Measurements from ENCODE around the gene ICE2.

Gene ICE2

DNA sequence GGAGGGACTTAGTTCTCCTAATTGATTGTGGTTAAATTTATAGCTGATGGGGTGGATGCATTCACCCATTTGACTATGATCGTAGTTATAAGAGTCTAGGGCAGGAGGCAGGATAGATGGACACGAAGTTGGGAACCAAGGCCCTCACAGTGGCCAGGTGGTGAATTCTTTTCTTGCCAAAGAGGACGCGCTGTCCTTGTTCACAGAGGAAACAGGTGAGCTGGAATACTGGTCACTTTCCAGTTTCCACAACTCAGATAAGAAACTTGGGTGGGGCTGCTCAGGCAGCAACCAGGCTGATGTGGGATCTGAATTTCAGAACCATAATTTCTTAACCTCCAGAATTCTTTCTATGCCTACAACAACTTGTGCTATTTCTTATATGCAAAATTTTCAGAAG is 34.0 kb upstream of the ICE2 start:
- TF ChIP-seq, protein P1, sequence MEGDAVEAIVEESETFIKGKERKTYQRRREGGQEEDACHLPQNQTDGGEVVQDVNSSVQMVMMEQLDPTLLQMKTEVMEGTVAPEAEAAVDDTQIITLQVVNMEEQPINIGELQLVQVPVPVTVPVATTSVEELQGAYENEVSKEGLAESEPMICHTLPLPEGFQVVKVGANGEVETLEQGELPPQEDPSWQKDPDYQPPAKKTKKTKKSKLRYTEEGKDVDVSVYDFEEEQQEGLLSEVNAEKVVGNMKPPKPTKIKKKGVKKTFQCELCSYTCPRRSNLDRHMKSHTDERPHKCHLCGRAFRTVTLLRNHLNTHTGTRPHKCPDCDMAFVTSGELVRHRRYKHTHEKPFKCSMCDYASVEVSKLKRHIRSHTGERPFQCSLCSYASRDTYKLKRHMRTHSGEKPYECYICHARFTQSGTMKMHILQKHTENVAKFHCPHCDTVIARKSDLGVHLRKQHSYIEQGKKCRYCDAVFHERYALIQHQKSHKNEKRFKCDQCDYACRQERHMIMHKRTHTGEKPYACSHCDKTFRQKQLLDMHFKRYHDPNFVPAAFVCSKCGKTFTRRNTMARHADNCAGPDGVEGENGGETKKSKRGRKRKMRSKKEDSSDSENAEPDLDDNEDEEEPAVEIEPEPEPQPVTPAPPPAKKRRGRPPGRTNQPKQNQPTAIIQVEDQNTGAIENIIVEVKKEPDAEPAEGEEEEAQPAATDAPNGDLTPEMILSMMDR (IDR thresholded peaks at IDR 0.05; ENCODE audit: low read length, missing control alignments), result no peak
- no peak for DNase-seq (ENCODE audit: low read depth)
- no peak overlapping the region for H3K4me3 ChIP-seq (replicated peaks; ENCODE audit: low read depth, low read length)

GRCh38 chr15:60511351-60512031 is 32.5 kb upstream of the ICE2 start:
- TF ChIP-seq, protein P1 (IDR thresholded peaks at IDR 0.05; ENCODE audit: low read length, missing control alignments), result no peak
- no peak overlapping the region for H3K4me3 ChIP-seq (replicated peaks; ENCODE audit: low read depth, low read length)
- DNase-seq (ENCODE audit: low read depth), result peak; percentile 9

GRCh38 chr15:60510006-60510405 is 31.1 kb upstream of the ICE2 start:
- H3K4me3 ChIP-seq (replicated peaks; ENCODE audit: low read depth, low read length), result no peak overlapping the region
- DNase-seq (ENCODE audit: low read depth), result no peak
- TF ChIP-seq, protein P1 (IDR thresholded peaks at IDR 0.05; ENCODE audit: low read length, missing control alignments), result no peak

DNA sequence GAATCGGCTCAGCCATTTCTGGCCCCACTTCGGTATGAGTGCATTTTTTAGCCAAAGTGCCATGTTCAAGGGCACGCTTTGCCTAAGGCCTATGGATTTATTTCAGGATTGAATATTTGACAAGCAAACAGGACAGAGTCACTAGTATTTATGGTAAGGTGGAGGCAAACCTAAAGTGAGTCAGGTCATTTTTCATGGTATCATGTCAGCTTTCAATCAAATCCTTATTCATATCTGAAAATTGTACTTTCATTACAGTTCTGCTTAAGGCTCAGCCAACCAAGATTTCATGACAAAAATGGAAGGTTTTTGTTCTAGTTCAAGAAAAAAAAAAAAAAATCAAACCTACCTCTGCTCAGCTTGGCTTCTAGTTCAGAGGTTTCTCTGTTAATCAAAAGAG is 30.5 kb upstream of the ICE2 start:
- TF ChIP-seq, protein P1 (IDR thresholded peaks at IDR 0.05; ENCODE audit: low read length, missing control alignments), result no peak
- DNase-seq (ENCODE audit: low read depth), result no peak
- no peak overlapping the region for H3K4me3 ChIP-seq (replicated peaks; ENCODE audit: low read depth, low read length)

DNA sequence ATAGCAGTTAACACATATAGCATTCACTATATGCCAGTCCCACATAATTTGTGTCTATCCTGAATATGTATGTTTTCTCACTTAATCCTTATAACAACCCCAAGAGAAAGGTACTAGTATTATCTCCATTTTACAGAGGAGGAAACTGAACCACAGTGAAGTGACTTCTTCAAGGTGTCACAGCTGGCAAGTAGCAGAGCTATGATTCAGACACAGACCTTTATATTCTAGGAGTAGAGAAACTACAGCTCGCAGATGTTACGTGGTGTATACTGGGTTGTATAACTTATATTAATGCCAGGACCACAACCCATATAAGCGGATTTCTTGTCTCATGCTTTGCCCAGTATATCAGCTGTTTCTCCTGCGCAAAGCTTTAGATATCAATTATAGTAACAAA is 29.5 kb upstream of the ICE2 start:
- DNase-seq (ENCODE audit: low read depth), result no peak
- H3K4me3 ChIP-seq (replicated peaks; ENCODE audit: low read depth, low read length), result no peak overlapping the region
- TF ChIP-seq, protein P1 (IDR thresholded peaks at IDR 0.05; ENCODE audit: low read length, missing control alignments), result no peak

DNA sequence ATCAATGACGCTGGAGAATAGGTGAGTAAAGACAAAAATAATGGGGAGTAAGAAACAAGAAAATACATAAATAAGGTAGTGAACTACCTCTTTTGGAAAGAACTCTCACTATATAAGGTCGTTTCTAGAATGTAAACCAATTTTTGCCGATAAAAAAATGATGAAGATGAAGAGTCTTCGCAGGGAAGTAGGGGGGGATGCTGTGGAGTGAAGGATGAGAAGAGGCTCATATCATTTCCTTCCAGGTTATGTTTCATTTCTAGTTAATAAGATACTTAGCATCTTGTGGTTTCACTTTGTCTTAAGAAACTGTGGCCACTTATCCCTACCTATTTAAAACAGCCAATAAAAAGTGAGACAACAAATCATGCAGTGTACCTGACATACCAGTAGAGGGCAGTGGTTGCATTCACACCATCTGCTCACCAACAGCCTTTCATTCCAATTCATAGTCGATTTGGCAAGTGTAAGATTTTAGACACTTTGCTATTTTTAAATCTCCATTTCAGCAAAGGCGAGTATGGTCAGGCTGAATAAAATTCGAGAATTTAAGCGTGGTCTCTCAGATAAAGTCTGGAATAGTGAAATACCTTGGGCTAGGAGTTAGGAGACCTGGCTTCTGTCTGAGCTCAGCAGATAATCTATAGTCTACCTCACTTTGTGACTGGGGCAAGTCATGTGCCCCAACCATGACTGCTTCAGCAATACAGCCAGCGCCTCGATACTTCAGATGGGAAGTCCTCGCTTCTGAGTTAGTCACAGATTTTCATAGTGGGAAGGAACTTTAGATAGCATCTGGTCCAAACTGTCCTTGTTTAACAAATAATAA is 28.9 kb upstream of the ICE2 start:
- DNase-seq (ENCODE audit: low read depth), result peak; percentile 83
- H3K4me3 ChIP-seq (replicated peaks; ENCODE audit: low read depth, low read length), result no peak overlapping the region

More for the DNA sequence above, 28.9 kb upstream of the ICE2 start:
- TF ChIP-seq, protein P1 (IDR thresholded peaks at IDR 0.05; ENCODE audit: low read length, missing control alignments), result peak; percentile 99

All from fibroblast of pulmonary artery (primary cell).